Daoy (cell line): ENCODE data around the gene PRICKLE4. TPM values are rescaled to one million over a fixed set of nuclear protein-coding genes. Genes with fewer than 3 reads are reported as not detected.
"Not testable (repeated sequence)": the region's sequence is repeated elsewhere in the genome, so short reads cannot be mapped to it uniquely, and the experiment has no call there.

Experiments used
- DNase-seq: peaks from one replicate; pipeline ENCODE4 v3.0.0-alpha.2; 2015; ENCODE audit warnings: low read depth
- total RNA-seq: library from RNA; depleted of rRNA; stranded (reverse); fragments of >200 nt; shearing (Covaris generic); gene quantifications from 2 replicates; pipeline ENCODE4 v1.2.3, GENCODE V29; 2014

Gene PRICKLE4
- total RNA-seq, 1 experiment from 2014 or later, result not detected

DNA sequence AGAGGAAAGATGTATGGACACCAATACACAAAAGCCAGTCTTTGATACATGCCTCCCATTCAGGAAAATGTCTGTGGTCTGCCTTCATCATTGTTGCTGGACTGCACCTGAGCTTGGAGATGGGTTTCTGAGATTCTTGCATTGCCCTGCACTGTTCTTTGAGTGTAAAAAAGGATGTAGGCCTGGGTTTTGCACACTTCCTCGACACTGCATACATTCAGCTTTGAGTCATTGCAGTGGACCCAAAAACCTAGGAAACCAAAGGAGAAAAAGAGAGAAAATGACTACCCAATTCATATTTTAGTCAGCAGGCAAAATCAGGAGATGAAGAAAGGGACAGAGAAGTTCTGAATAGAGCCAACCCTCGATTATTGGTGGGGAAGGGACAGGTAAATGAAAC, 15.9 kb downstream of the PRICKLE4 start:
- DNase-seq, result no peak

DNA sequence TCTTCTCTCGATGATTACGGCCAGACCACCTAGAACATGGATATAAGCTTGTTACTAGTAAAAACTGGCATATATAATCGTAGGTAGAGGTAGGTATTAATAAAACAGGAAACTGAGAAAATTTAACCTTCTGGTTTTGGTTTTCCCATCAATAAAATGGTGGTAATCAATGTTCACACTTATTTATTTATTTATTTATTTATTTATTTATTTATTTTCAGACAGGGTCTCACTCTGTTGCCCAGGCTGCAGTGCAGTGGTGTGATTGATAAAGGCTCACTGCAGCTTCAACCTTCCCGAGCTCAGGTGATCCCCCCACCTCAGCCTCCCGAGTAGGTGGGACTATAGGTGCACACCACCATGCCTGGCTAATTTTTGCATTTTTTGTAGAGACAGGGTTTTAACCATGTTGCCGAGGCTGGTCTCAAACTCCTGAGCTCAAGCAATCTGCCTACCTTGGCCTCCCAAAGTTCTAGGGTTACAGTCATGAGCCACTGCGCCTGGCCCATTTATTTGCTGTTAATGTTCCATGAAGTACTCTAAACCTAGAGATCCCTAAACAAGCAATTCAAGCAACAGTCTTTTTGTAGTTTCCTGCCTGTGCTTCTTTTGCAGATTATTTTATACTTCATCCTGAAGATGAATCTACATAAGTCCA, 18.4 kb downstream of the PRICKLE4 start:
- DNase-seq, result no peak

DNA sequence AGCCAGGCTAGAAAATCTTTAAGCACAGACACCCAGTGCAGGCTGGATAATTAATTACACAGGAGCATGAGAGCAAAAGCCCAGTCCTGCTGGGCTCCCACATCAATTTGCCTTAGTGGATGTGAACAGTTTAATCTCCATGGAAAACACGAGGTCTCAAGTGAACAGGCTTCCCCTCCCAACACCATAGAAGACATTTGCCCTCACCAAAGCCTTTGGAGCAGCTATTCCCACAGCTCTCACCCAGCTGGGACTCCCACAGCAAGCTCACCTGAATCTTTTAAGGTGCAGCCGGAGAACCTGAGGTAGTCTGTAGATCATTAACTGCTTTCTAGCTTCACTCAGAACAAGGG, 19.0 kb downstream of the PRICKLE4 start:
- DNase-seq, result no peak

DNA sequence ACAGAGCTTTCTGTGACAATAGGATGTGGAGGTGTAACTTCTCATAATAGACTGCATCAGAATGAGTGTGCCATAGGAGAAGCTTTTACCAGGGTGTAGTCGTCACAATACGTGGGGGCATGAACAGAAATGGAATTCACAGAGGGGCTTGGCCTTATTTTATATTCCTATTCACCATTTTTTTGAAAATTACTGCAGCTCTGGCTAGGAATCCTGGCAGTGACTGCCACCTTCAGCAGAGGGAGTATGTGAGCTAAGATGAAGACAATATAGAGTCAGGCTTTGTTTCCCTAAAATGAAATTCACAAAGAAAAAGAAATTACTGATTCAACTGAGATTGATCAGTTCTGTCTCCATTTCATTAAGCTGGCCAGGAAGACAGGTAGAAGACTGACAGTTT, 20.8 kb downstream of the PRICKLE4 start:
- no peak for DNase-seq

DNA sequence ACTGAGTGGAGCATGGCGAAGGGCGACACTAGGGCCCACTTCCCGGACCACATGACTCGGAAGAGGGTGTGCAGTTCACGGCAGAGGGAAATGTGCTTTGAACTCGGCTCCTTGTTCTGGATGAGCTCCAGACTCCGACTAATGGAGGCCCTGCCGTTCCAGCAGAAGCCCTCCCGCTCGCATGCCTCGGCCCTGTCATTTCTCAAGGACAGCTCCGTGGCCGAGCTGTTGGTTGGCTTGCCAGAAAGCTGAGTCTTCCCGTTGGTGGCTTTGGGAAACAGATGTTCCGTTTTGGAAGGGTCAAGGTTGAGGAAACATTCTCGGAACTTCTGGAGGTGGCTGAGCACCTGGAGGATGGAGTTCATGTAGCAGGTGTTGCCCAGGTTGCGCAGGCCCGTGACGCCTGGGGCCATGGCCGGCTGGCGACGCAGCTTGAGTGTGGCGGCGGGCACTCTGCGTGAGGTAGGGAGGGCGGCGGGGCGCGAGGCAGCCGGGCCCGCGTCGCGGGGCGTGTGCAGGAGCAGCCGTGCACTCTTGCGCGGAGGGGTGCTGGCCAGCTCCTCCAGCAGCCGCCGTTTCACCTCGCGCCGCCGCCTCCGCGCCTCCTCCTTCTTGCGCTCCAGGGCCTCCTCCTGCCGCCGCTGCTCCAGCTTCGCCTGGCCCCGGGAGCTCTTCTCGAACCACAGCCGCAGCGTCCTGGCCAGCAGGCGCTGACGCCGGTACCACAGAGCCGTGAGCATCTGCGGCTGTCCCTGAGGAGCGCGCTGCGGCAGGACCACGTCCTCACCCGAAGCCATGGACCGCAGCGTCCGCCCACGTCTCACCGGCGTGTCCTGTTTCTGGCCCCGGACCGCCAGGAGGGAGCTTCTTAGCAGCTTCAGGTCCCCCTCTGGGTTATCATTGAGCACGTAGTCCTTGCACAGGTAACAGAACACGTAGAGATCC, 25.5 kb downstream of the PRICKLE4 start:
- no peak for DNase-seq

DNA sequence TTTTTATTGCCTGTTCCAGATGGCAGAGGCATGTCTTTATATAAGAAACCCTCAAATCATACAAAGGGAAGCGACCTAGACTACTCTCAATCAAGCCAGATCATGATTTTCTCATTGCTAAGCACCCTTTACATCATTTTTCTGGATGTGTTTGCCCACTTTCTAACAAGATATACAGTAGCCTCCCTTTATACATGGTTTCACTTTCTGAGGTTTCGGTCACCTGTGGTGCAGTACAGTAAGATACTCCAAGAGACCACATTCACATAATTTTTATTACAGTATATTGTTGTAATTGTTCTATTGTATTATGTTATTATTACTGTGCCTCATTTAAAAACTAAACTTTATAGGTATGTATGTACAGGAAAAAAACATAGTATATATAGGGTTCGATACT, 30.5 kb downstream of the PRICKLE4 start:
- no peak for DNase-seq

DNA sequence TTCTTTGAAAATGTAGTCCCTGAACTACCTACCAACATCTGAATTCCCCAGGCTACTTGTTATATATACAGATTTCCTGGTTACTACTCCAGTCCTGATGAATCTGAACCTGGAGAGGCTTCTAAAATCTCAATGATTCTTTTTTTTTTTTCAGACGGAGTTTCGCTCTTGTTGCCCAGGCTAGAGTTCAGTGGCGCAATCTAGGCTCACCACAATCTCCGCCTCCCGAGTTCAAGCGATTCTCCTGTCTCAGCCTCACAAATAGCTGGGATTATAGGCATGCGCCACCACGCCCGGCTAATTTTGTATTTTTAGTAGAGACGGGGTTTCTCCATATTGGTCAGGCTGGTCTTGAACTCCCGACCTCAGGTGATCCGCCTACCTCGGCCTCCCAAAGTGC, 31.4 kb downstream of the PRICKLE4 start:
- not testable (repeated sequence) for DNase-seq

DNA sequence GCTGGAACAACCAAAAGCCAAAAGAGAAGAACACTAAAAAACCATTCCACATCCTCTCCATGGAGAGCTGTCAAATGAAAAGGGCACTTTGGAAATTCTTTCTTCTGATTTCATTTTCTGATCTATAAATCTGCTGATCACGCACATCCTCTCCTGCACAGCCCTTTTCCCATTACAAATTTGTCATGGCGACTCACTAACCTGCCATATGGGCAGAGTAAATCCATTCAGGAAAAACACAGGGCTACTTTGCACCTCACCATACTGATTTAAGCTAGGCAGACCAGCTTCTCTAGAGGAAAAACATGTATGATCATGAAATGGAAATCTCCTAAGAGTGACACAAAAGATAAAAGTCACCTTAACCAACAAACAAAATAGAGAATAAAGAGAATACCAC, 32.9 kb downstream of the PRICKLE4 start:
- no peak for DNase-seq

DNA sequence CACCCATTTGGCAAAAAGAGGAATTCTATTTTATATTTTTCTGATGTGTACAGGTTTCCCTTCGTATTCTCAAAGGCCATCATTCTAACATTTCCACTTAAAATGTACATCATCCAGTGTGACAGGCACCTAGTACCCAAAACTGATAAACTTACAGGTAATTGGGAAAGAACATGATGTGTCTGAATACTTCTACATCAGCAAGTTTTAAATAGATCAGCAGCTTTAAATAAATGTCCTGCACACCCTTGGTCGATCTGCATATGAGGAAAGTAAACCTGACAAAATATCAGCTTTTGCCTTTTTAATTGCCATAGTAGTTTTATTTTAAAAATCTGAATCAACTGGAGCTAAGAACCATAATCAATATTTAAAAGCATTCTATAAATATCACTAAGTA, 33.4 kb downstream of the PRICKLE4 start:
- no peak for DNase-seq

DNA sequence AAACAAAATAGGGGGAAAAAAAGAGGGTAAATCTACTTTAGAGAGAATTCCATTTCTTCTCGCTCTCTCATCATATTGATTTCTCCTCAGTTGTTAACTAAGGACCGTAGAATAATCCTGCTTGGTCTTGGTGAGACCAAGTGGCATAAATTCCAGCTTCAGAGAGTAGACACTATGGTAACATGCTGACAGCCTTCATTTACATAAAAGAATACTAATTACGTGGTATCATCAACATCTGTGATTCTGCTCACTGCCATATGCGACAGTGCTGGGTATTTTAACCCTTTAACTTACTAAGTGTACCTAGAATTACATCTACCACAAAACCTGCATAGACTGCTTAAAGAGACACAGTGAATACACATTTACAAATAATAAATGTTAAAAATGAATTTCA, 34.0 kb downstream of the PRICKLE4 start:
- no peak for DNase-seq

DNA sequence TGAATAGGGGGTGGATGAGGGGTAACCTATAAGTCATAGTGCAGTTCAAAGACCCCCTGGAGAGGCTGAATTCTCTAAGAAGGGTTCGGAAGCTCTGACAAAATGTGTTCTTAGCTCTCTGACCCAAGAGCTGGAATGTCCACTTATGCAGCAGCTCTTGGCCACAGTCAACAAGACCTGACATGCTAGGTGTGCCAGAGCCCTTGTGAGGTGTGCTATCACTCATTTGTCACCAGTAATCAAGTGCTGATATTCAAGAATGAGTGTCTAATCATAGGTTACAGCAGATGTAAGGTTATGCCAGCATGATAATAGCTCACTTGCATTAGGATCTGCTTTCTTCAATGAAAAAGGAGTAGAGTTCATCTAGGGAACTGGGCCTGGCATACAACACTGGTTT, 35.0 kb downstream of the PRICKLE4 start:
- DNase-seq, result no peak

DNA sequence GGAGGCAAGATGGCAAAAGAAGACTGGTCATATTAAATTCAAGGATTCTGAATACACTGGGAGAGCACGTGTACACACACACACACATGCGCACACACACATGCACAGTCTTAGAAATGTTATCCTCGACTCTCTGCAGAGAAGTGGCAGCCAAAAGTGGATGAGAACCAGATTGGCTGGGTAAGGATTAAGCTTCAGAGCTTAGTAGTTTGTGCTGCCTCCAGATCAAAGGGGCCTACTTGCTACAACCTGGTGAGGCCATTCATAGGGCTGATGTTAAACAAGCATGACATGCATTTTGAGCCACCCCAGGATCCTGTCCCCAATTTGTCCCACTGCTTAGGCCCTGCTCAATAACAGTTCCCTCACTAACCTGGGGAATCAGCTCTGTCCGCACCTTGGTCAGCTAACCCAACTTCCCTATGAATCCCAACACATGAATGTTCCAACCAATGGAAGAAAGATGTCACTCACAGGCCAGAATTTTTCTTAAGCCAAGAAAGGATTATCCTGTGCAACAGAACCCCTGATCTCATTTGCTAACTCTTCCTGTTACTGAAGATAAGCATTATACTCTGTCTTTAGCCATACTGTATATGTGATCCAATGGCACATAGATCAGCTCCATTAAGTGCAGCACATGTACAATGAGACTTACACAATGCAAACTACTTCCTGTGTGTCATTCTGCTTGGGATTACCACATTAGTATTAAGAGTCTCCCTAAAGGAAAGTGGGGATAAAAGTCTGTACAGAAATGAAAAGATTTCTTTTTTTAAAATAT, 37.9 kb downstream of the PRICKLE4 start:
- DNase-seq, result no peak

DNA sequence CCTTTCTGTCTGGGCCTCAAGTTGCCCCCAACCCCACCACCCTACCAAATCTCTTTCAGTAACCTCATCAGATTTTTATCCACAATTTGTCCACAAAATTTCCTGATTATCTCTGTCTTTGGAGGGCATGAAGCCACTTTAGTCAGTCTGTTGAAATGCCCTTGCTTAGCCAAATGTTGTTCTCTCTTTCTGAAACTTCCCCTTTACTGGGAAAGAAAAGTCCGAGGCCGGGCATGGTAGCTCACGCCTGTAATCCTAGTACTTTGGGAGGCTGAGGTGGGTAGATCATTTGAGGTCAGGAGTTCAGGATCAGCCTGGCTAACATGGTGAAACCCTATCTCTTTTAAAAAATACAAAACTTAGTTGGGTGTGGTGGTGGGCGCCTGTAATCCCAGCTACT, 40.7 kb downstream of the PRICKLE4 start:
- DNase-seq, result no peak

DNA sequence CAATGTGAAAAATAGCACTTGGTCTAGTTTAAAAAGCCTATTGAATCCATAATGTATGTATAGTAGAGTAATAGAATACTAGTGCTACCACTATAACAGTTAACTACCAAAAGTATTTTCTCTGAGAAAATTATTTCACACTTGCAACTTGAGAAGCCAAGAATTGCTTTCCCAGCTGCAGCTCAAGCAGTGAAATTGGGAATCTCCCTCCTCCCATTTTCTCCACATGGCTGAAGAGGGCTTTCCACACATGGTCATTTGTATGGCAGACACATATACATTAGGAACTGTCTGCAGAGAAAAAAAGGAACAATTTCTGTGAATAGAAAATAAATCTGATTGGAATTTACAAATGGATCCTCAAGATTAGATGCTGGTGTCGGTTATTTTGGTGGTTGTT, 41.4 kb downstream of the PRICKLE4 start:
- DNase-seq, result no peak

DNA sequence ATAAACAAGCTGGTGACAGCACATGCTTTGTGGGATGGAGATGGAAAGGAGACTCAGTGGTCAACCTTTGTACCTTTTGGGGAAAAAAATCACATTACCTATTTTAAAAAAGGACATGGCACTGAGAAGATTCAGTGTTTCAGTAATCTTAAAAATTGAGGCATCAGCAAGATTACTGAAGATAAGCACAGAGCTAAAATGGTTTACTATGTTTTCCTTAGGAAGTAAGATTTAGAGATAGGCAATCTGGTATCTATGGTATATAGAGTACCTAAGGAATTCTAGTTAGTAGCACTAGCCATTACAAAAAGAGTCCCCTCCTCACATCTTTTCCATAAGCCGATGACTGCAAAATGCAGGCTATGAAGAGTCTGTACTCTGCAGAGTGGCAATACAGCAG, 42.6 kb downstream of the PRICKLE4 start:
- no peak for DNase-seq

DNA sequence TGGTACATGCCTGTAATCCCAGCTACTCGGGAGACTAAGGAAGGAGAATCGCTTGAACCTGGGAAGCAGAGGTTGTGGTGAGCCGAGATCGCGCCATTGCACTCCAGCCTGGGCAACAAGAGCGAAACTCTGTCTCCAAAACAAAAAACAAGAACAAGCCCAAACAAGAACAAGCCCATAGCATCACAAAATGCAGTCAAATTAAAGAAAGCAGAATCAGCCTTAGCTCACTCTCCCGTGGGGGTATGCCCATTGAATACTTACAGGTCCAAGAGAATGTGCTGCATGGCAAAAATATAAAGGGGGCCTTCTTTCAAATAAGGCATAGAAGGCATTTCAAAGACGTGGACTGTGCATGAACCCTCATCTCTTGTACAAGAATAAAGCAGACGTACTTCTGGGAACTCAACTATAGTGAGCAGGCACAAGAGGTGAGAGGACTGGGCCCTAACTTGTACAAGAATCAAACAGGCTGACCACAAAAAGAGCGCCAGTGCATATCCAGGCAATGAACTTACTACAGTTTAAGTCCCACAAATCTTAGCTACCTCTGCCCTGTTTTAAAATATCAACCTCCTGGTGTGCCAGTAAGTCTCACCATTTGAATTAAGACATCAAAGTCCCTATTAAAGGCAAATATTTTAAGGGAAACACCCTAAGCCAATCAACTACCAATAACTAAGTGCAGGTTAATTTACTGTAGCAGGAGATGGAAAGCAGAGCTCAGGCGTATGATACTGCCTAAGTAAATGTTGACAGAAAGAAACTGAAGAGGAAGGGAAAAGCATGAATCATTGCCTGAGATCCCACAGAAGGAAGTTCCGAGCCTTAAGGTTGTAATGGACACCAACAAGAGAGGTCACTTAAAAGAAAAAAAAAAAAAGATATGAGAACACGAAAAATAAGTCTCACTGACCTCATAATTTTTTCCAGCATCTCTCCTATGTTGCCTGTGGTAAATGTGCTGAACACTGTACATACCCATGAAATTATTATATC, 44.3 kb downstream of the PRICKLE4 start:
- DNase-seq, result peak; percentile 67

DNA sequence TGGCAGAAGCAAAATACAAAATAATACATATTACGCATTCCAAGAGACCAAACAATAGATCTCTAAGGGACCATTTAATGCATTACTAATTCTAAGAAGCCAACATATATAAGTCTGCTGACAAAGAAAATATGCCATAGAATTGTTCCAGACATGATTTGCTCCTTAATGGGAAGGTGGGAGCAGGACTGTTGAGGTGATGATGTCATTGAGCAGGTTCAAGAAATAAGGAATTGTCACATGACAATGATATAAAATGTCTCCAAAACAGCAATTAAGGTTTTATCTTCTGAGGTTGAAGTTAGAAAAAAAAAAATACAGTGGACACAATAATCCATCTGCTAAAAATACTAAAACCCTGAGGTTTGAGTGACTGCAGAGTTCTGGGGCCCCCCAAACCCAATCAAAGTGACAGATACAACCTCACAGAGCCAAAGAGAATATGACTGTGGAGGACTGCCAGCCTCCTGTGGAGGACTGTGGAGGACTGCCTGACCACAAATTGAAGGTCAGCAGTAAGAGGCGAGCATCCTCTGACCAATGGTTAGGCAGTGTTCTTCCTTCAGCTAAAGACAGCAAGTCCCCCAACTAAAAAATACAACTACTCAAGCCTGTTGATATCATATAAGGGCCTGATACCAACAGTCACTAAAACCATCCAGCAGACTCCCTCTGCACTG, 45.9 kb downstream of the PRICKLE4 start:
- DNase-seq, result no peak

DNA sequence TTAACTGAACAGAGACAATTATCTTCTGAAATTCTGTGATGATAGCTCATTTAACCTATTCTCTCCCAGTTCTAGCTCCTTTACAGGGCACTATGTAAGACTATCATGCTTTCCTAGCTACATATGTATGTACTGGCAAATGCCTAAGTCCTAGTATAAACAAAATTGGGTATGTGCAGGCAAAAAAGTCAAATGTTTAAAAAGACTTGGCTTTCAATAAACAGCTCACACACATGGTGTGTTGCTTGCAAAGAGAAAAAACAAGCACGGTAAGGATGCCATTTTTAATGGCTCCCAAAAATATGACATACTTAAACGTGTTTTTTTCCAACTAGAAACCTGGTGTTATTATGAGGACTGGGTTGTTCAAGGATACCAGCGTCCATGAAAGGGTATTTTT, 51.7 kb downstream of the PRICKLE4 start:
- DNase-seq, result no peak

DNA sequence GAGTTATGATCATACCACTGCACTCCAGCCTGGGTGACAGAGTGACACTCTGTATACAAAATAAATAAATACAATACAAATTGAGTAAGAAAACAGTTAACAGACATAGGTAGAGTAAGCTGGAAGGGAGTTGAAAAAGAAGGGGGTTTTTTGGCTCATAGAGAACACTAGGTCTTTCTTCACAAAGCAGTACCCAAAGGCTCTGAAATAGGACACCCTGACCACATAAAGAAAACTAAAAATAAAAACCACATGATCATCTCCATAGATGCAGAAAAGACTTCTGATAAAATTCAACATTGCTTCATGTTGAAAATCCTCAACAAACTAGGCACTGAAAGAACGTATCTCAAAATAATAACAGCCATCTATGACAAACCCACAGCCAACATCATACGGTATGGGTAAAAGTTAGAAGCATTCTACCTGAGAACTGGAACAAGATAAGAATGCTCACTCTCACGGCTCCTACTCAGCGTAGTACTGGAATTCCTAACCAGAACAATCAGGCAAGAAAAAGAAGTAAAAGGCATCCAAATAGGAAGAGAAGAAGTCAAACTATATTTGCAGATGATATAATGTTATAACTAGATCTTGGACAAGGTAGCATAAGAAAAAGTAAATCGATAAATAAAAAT, 55.6 kb downstream of the PRICKLE4 start:
- no peak for DNase-seq

DNA sequence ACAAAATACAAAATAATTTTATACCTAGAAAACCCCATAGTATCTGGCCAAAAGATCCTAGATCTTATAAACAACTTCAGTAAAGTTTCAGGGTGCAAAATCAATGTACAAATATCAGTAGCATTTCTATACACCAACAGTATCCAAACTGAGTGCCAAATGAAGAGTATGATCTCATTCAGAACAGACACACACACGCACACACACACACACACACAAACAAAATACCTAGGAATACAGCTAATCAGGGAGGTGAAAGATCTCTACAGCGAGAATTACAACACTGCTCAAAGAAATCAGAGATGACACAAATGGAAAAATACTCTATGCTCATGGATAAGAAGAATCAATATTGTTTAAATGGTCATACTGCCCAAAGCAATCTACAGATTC, 56.1 kb downstream of the PRICKLE4 start:
- no peak for DNase-seq
